Kidney glomerular epithelial cell (primary cell): ENCODE measurements around the gene CTCFL.
"Not testable (repeated sequence)": the region's sequence is repeated elsewhere in the genome, so short reads cannot be mapped to it uniquely, and the experiment has no call there.

ENCODE experiments used
- DNase-seq: peaks from one replicate; lab custom pipeline; 2025; lab: John Stamatoyannopoulos, UW

The CTCFL gene

GRCh38 chr20:57536771-57537724 lies 12.1 kb upstream of the CTCFL start:
- no peak for DNase-seq

- no peak for DNase-seq
Observed at GRCh38 chr20:57536120-57536708, 11.3 kb upstream of the CTCFL start.

- no peak for DNase-seq
Observed at GRCh38 chr20:57535297-57535696, 10.4 kb upstream of the CTCFL start.

GRCh38 chr20:57532104-57532503 lies 7.2 kb upstream of the CTCFL start:
- DNase-seq, result no peak

GRCh38 chr20:57530327-57530981 lies 5.5 kb upstream of the CTCFL start:
- DNase-seq, result no peak

GRCh38 chr20:57529810-57530209 lies 4.9 kb upstream of the CTCFL start:
- DNase-seq, result no peak

- DNase-seq, result no peak
Observed at GRCh38 chr20:57529160-57529585, 4.2 kb upstream of the CTCFL start.

GRCh38 chr20:57528148-57528547 lies 3.2 kb upstream of the CTCFL start:
- no peak for DNase-seq

- no peak for DNase-seq
Observed at GRCh38 chr20:57527728-57528127, 2.8 kb upstream of the CTCFL start.

- DNase-seq, result no peak
Observed at GRCh38 chr20:57526885-57527460, 2.0 kb upstream of the CTCFL start.

GRCh38 chr20:57526087-57526884 lies 1.3 kb upstream of the CTCFL start:
- no peak for DNase-seq

- no peak for DNase-seq
Observed at GRCh38 chr20:57525328-57526086, 567 bp upstream of the CTCFL start.

- no peak for DNase-seq
Observed at GRCh38 chr20:57523782-57524181, 1.2 kb downstream of the CTCFL start.

- no peak for DNase-seq
Observed at GRCh38 chr20:57522380-57523140, 2.4 kb downstream of the CTCFL start.

GRCh38 chr20:57517904-57518303 lies 7.0 kb downstream of the CTCFL start:
- no peak for DNase-seq

GRCh38 chr20:57514273-57514751 lies 10.6 kb downstream of the CTCFL start:
- DNase-seq, result peak; percentile 36

- no peak for DNase-seq
Observed at GRCh38 chr20:57513199-57513598, 11.7 kb downstream of the CTCFL start.

- DNase-seq, result no peak
Observed at GRCh38 chr20:57512432-57512831, 12.5 kb downstream of the CTCFL start.

- DNase-seq, result not testable (repeated sequence)
Observed at GRCh38 chr20:57511709-57512108, 13.2 kb downstream of the CTCFL start.

- DNase-seq, result peak; percentile 31
Observed at GRCh38 chr20:57509665-57510237, 15.2 kb downstream of the CTCFL start.
